OCI-LY1 (cell line): ENCODE results near the gene KRT1.

Source experiments
- H2AFZ ChIP-seq: fragments of 200-600 bp; sonication (generic), shearing (Covaris generic); 2 replicates; pipeline ENCODE4 v1.6.0; 2014; ENCODE audit warnings: antibody characterized with exemption, mild to moderate bottlenecking, low read length
- H3F3A ChIP-seq: fragments of 200-600 bp; sonication (generic), shearing (Covaris generic); 2 replicates; pipeline ENCODE4 v1.6.0; 2014; ENCODE audit warnings: mild to moderate bottlenecking, antibody characterized with exemption, low read length, moderate library complexity; ENCODE audit not compliant: insufficient read depth
- H3K27ac ChIP-seq: fragments of 200-600 bp; sonication (generic); 2 replicates; pipeline ENCODE4 v1.5.1; 2014; ENCODE audit warnings: low read length, mixed run types, mild to moderate bottlenecking, low read depth; ENCODE audit not compliant: poor library complexity, severe bottlenecking
- H3K27me3 ChIP-seq: fragments of 200-600 bp; sonication (generic); 2 replicates; pipeline ENCODE4 v1.6.0; 2014; ENCODE audit warnings: antibody characterized with exemption, mild to moderate bottlenecking, low read length, moderate library complexity; ENCODE audit not compliant: insufficient read depth
- H3K36me3 ChIP-seq: fragments of 200-600 bp; sonication (generic); 2 replicates; pipeline ENCODE4 v1.6.1; 2014; ENCODE audit warnings: mild to moderate bottlenecking, antibody characterized with exemption, low read length, moderate library complexity, mixed read lengths; ENCODE audit not compliant: insufficient read depth
- H3K4me1 ChIP-seq: fragments of 200-600 bp; sonication (generic); 2 replicates; pipeline ENCODE4 v1.5.1; 2014; ENCODE audit warnings: mild to moderate bottlenecking, low read length, moderate library complexity; ENCODE audit not compliant: insufficient read depth, severe bottlenecking
- H3K4me2 ChIP-seq: fragments of 200-600 bp; sonication (generic), shearing (Covaris generic); 2 replicates; pipeline ENCODE4 v1.6.1; 2014; ENCODE audit warnings: low read length
- H3K4me3 ChIP-seq: fragments of 200-600 bp; sonication (generic); 2 replicates; pipeline ENCODE4 v1.5.1; 2014; ENCODE audit warnings: low read length, low read depth, mild to moderate bottlenecking, mixed read lengths; ENCODE audit not compliant: poor library complexity, severe bottlenecking
- H3K79me2 ChIP-seq: fragments of 200-600 bp; shearing (Covaris generic); 2 replicates; pipeline ENCODE4 v1.6.1; 2016; ENCODE audit warnings: mixed run types, low read length, mixed read lengths; ENCODE audit not compliant: insufficient read depth
- H3K9ac ChIP-seq: fragments of 200-600 bp; sonication (generic), shearing (Covaris generic); 2 replicates; pipeline ENCODE4 v1.6.1; 2014; ENCODE audit warnings: mild to moderate bottlenecking, low read length, mixed read lengths
- H3K9me2 ChIP-seq: fragments of 200-600 bp; sonication (generic), shearing (Covaris generic); 2 replicates; pipeline ENCODE4 v1.6.1; 2014; ENCODE audit warnings: low read depth, mild to moderate bottlenecking, low read length, mixed read lengths
- H3K9me3 ChIP-seq: fragments of 200-600 bp; shearing (Covaris generic); 2 replicates; pipeline ENCODE4 v1.6.1; 2014; ENCODE audit warnings: low read length, mixed read lengths
- H4K20me1 ChIP-seq: fragments of 200-600 bp; sonication (generic), shearing (Covaris generic); 2 replicates; pipeline ENCODE4 v1.6.0; 2016; ENCODE audit warnings: mild to moderate bottlenecking, low read length; ENCODE audit not compliant: insufficient read depth
- CTCF ChIP-seq: fragments of 200-600 bp; sonication (generic), shearing (Covaris generic); IDR thresholded peaks from 2 replicates; pipeline ENCODE4 v1.5.1; 2017; ENCODE audit warnings: mild to moderate bottlenecking, antibody characterized with exemption, low read length, moderate library complexity, mixed read lengths
- EZH2 ChIP-seq: fragments of 200-600 bp; sonication (generic), shearing (Covaris generic); IDR thresholded peaks from 2 replicates; pipeline ENCODE4 v1.8.0; 2017; ENCODE audit warnings: borderline replicate concordance, mixed run types, mild to moderate bottlenecking, antibody characterized with exemption, low read length, moderate library complexity, mixed read lengths

The KRT1 gene

GRCh38 chr12:52630008-52630500 is 50.2 kb downstream of the KRT1 start:
- Histone ChIP-seq H3K27me3 (no peaks in the 10 kb centered on the region), H3K4me3 (no peak overlapping the region), H3F3A (no peaks in the 10 kb centered on the region), H4K20me1 (no peaks in the 10 kb centered on the region), H3K27ac (no peak overlapping the region), H2AFZ (no peak overlapping the region), H3K9me2 (no peaks in the 10 kb centered on the region), H3K36me3 (no peaks in the 10 kb centered on the region), H3K9me3 (no peaks in the 10 kb centered on the region), H3K79me2 (no peaks in the 10 kb centered on the region), H3K4me1 (no peaks in the 10 kb centered on the region), H3K4me2 (no peak overlapping the region), H3K9ac (no peak overlapping the region)
- no peak for TF ChIP-seq EZH2

- TF ChIP-seq CTCF: no peak
- no peak for TF ChIP-seq EZH2
- Histone ChIP-seq H3K4me1 (no peaks in the 10 kb centered on the region), H2AFZ (no peak overlapping the region), H3K9me2 (no peaks in the 10 kb centered on the region), H3K27me3 (no peaks in the 10 kb centered on the region), H3K4me2 (no peak overlapping the region), H3K9ac (no peak overlapping the region), H3K36me3 (no peaks in the 10 kb centered on the region), H3K4me3 (no peak overlapping the region), H3K27ac (no peak overlapping the region), H3K79me2 (no peaks in the 10 kb centered on the region), H3K9me3 (no peaks in the 10 kb centered on the region), H3F3A (no peaks in the 10 kb centered on the region), H4K20me1 (no peaks in the 10 kb centered on the region)
These were observed 50.8 kb downstream of the KRT1 start for GRCh38 chr12:52629281-52630007.

GRCh38 chr12:52628841-52629240 is 51.4 kb downstream of the KRT1 start:
- Histone ChIP-seq H3K79me2 (no peaks in the 10 kb centered on the region), H3K36me3 (no peaks in the 10 kb centered on the region), H3K4me2 (no peak overlapping the region), H3F3A (no peaks in the 10 kb centered on the region), H3K4me1 (no peaks in the 10 kb centered on the region), H3K4me3 (no peak overlapping the region), H4K20me1 (no peaks in the 10 kb centered on the region), H2AFZ (no peak overlapping the region), H3K9ac (no peak overlapping the region), H3K9me2 (no peaks in the 10 kb centered on the region), H3K27me3 (no peaks in the 10 kb centered on the region), H3K9me3 (no peaks in the 10 kb centered on the region), H3K27ac (no peak overlapping the region)
- no peak for TF ChIP-seq EZH2
- no peak for TF ChIP-seq CTCF

GRCh38 chr12:52628111-52628507 is 52.1 kb downstream of the KRT1 start:
- Histone ChIP-seq H3K9ac (no peak overlapping the region), H3K4me2 (no peak overlapping the region), H3K9me2 (no peaks in the 10 kb centered on the region), H3F3A (no peaks in the 10 kb centered on the region), H2AFZ (no peak overlapping the region), H3K9me3 (no peaks in the 10 kb centered on the region), H3K36me3 (no peaks in the 10 kb centered on the region), H3K4me1 (no peaks in the 10 kb centered on the region), H3K4me3 (no peak overlapping the region), H3K79me2 (no peaks in the 10 kb centered on the region), H3K27me3 (no peaks in the 10 kb centered on the region), H3K27ac (no peak overlapping the region), H4K20me1 (no peaks in the 10 kb centered on the region)
- TF ChIP-seq EZH2: no peak
- no peak for TF ChIP-seq CTCF
